SK-N-SH (cell line): Measurements from ENCODE around the gene ATP1A4.

Source experiments
- EP300 ChIP-seq, 2 experiments: IDR thresholded peaks; 2 replicates each; pipeline versions ENCODE4 v1.4.0 to v1.6.1; 2012; ENCODE audit warnings: borderline replicate concordance in 1 of 2, low read depth in 1 of 2, low read length in 1 of 2
- FOXJ3 ChIP-seq: sonication (generic); formaldehyde crosslinking; IDR thresholded peaks from 2 replicates; pipeline ENCODE4 v1.5.1; 2020; ENCODE audit warnings: mild to moderate bottlenecking, missing genetic modification reagents
- GATA2 ChIP-seq: sonication (generic); formaldehyde crosslinking; IDR thresholded peaks from 2 replicates; pipeline ENCODE4 v1.5.0; 2020; ENCODE audit warnings: mild to moderate bottlenecking, missing genetic modification reagents
- JUND ChIP-seq: IDR thresholded peaks from 2 replicates; pipeline ENCODE4 v1.4.0; 2012
- POLR2AphosphoS5 ChIP-seq: IDR thresholded peaks from 2 replicates; pipeline ENCODE4 v1.6.1; 2012; ENCODE audit warnings: low read depth, low read length
- RAD21 ChIP-seq: IDR thresholded peaks from 2 replicates; pipeline ENCODE4 v1.6.1; 2012; ENCODE audit warnings: mild to moderate bottlenecking, low read length
- TF ChIP-seq, protein P1 (sequence below): IDR thresholded peaks from 2 replicates; pipeline ENCODE4 v1.4.0; 2012; ENCODE audit warnings: low read depth
- TF ChIP-seq, protein P2 (sequence below): IDR thresholded peaks from 2 replicates; pipeline ENCODE4 v1.6.1; 2012; ENCODE audit warnings: mild to moderate bottlenecking, low read depth, low read length, moderate library complexity
- TF ChIP-seq, protein P3 (sequence below): IDR thresholded peaks from 2 replicates; pipeline ENCODE4 v1.4.0; 2012; ENCODE audit warnings: low read depth, borderline replicate concordance
- TF ChIP-seq, protein P4 (sequence below): fragments of 200-600 bp; sonication (generic); IDR thresholded peaks from 2 replicates; pipeline ENCODE4 v1.6.1; 2017; ENCODE audit warnings: antibody characterized with exemption, mild to moderate bottlenecking, moderate library complexity
- TF ChIP-seq, protein P5 (sequence below): IDR thresholded peaks from 2 replicates; pipeline ENCODE4 v1.4.0; 2012; ENCODE audit warnings: low read depth, borderline replicate concordance

DNA sequence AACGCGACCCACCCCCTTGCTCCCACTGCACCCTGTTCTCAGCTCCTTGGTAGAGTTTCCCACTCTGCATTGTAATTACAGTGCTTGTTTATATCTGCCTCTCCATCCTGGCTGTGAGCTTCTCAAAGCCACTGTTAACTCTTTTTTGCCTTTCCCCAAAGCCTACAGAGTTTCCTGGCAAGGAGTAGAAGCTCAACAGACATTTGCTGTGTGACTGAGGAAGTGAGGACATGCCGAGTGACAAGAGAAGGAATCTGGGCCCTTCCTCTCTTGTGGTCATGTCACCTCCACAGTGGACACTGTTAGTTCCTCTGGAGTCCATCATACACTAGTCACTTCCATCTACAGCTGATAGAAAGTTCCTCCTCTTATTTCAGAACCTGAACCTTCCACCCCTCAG lies 46.9 kb upstream of the ATP1A4 start:
- no peak for TF ChIP-seq RAD21
- TF ChIP-seq, protein P1, sequence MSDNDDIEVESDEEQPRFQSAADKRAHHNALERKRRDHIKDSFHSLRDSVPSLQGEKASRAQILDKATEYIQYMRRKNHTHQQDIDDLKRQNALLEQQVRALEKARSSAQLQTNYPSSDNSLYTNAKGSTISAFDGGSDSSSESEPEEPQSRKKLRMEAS: no peak
- TF ChIP-seq FOXJ3 (CRISPR knock-in tag): no peak
- TF ChIP-seq, protein P2, sequence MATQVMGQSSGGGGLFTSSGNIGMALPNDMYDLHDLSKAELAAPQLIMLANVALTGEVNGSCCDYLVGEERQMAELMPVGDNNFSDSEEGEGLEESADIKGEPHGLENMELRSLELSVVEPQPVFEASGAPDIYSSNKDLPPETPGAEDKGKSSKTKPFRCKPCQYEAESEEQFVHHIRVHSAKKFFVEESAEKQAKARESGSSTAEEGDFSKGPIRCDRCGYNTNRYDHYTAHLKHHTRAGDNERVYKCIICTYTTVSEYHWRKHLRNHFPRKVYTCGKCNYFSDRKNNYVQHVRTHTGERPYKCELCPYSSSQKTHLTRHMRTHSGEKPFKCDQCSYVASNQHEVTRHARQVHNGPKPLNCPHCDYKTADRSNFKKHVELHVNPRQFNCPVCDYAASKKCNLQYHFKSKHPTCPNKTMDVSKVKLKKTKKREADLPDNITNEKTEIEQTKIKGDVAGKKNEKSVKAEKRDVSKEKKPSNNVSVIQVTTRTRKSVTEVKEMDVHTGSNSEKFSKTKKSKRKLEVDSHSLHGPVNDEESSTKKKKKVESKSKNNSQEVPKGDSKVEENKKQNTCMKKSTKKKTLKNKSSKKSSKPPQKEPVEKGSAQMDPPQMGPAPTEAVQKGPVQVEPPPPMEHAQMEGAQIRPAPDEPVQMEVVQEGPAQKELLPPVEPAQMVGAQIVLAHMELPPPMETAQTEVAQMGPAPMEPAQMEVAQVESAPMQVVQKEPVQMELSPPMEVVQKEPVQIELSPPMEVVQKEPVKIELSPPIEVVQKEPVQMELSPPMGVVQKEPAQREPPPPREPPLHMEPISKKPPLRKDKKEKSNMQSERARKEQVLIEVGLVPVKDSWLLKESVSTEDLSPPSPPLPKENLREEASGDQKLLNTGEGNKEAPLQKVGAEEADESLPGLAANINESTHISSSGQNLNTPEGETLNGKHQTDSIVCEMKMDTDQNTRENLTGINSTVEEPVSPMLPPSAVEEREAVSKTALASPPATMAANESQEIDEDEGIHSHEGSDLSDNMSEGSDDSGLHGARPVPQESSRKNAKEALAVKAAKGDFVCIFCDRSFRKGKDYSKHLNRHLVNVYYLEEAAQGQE: no peak
- TF ChIP-seq, protein P3, sequence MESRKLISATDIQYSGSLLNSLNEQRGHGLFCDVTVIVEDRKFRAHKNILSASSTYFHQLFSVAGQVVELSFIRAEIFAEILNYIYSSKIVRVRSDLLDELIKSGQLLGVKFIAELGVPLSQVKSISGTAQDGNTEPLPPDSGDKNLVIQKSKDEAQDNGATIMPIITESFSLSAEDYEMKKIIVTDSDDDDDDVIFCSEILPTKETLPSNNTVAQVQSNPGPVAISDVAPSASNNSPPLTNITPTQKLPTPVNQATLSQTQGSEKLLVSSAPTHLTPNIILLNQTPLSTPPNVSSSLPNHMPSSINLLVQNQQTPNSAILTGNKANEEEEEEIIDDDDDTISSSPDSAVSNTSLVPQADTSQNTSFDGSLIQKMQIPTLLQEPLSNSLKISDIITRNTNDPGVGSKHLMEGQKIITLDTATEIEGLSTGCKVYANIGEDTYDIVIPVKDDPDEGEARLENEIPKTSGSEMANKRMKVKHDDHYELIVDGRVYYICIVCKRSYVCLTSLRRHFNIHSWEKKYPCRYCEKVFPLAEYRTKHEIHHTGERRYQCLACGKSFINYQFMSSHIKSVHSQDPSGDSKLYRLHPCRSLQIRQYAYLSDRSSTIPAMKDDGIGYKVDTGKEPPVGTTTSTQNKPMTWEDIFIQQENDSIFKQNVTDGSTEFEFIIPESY: no peak
- no peak for TF ChIP-seq POLR2AphosphoS5
- TF ChIP-seq, protein P4, sequence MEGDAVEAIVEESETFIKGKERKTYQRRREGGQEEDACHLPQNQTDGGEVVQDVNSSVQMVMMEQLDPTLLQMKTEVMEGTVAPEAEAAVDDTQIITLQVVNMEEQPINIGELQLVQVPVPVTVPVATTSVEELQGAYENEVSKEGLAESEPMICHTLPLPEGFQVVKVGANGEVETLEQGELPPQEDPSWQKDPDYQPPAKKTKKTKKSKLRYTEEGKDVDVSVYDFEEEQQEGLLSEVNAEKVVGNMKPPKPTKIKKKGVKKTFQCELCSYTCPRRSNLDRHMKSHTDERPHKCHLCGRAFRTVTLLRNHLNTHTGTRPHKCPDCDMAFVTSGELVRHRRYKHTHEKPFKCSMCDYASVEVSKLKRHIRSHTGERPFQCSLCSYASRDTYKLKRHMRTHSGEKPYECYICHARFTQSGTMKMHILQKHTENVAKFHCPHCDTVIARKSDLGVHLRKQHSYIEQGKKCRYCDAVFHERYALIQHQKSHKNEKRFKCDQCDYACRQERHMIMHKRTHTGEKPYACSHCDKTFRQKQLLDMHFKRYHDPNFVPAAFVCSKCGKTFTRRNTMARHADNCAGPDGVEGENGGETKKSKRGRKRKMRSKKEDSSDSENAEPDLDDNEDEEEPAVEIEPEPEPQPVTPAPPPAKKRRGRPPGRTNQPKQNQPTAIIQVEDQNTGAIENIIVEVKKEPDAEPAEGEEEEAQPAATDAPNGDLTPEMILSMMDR: no peak
- TF ChIP-seq GATA2 (CRISPR knock-in tag): no peak
- TF ChIP-seq, protein P5, sequence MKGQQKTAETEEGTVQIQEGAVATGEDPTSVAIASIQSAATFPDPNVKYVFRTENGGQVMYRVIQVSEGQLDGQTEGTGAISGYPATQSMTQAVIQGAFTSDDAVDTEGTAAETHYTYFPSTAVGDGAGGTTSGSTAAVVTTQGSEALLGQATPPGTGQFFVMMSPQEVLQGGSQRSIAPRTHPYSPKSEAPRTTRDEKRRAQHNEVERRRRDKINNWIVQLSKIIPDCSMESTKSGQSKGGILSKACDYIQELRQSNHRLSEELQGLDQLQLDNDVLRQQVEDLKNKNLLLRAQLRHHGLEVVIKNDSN: no peak
- TF ChIP-seq EP300 (IDR thresholded peaks at IDR 0.05; ENCODE audit: borderline replicate concordance in 1 of 2, low read depth in 1 of 2, low read length in 1 of 2): no peak
- no peak for TF ChIP-seq JUND
